Lung (tissue), 12 donors: ENCODE results near the gene KRTAP1-3. TPM values are rescaled to one million over a fixed set of nuclear protein-coding genes. Genes with fewer than 3 reads are reported as not detected.
"Not testable (repeated sequence)": the region's sequence is repeated elsewhere in the genome, so short reads cannot be mapped to it uniquely, and the experiment has no call there.

Source experiments
- ATAC-seq: fragments of 200-7000 bp; cut with Tn5 transposase; one replicate; pipeline ENCODE4 v1.9.1; 2020; ENCODE audit warnings: moderate number of reproducible peaks; ENCODE audit not compliant: insufficient read depth, low FRiP score
- DNase-seq, 3 donors: peaks; one replicate each; pipeline ENCODE4 v3.0.0-alpha.2; 2013 to 2017
- H3K27ac ChIP-seq, 2 donors: one replicate each; pipeline ENCODE4 v1.5.1; 2013; ENCODE audit warnings: mild to moderate bottlenecking in 2 of 2, moderate library complexity in 2 of 2, control low read depth in 1 of 2, inconsistent platforms in 1 of 2, low read depth in 1 of 2, low read length in 1 of 2
- H3K27me3 ChIP-seq, 3 donors: one replicate each; pipeline ENCODE4 v1.5.1; 2013; ENCODE audit warnings: low read length in 2 of 3; ENCODE audit not compliant: control insufficient read depth in 3 of 3, insufficient read depth in 3 of 3
- H3K36me3 ChIP-seq, 4 donors: one replicate each; pipeline ENCODE4 v1.5.1; 2013; ENCODE audit warnings: low read length in 4 of 4, mild to moderate bottlenecking in 1 of 4, moderate library complexity in 1 of 4; ENCODE audit not compliant: control insufficient read depth in 4 of 4, insufficient read depth in 4 of 4
- H3K4me1 ChIP-seq, 5 donors: one replicate each; pipeline ENCODE4 v1.5.1; 2013; ENCODE audit warnings: low read length in 5 of 5, mild to moderate bottlenecking in 2 of 5, moderate library complexity in 1 of 5; ENCODE audit not compliant: control insufficient read depth in 5 of 5, insufficient read depth in 5 of 5
- H3K4me3 ChIP-seq: one replicate; pipeline ENCODE4 v1.5.1; 2013; ENCODE audit warnings: mild to moderate bottlenecking, control low read depth, moderate library complexity
- H3K9ac ChIP-seq, 2 donors: one replicate each; pipeline ENCODE4 v1.5.1; 2013; ENCODE audit warnings: low read length in 2 of 2, control low read depth in 1 of 2; ENCODE audit not compliant: insufficient read depth in 1 of 2
- H3K9me3 ChIP-seq, 4 donors: one replicate each; pipeline ENCODE4 v1.5.1; 2013; ENCODE audit warnings: low read length in 3 of 4, mild to moderate bottlenecking in 1 of 4, moderate library complexity in 1 of 4; ENCODE audit not compliant: control insufficient read depth in 4 of 4, insufficient read depth in 3 of 4
- WGBS, 2 donors: extraction: QIAGEN DNeasy Blood & Tissue Kit; methylation state at CpG; one replicate each; pipeline ENCODE4 v1.1.7; 2013; 5-methylcytosine and 5-hydroxymethylcytosine counted together
- polyA plus RNA-seq, 2 donors: library from polyadenylated mRNA; stranded (reverse); fragments of 200-250 nt; gene quantifications; one replicate each; pipeline ENCODE4 v1.2.1, GENCODE V29; 2013
- total RNA-seq, 2 donors: library from RNA; depleted of rRNA in 1 of 2; stranded (reverse); fragments of >200 nt in 1 of 2; gene quantifications; one replicate each; pipeline ENCODE4 v1.2.1, GENCODE V29; 2014 to 2021
- TF ChIP-seq, protein P1 (sequence below): IDR thresholded peaks from 2 replicates; pipeline ENCODE4 v1.5.1; 2012; ENCODE audit warnings: mild to moderate bottlenecking; ENCODE audit errors: control extremely low read depth, extremely low read depth
- donor health status: control.
- donor health status: control.
- donor health status: Bipolar disorder and iron deficiency.
- donor health status: healthy.
- donor health status: DM: yes; HTN: yes; CAD: no.

KRTAP1-3 gene
- total and polyA plus RNA-seq, 4 donors: not detected

GRCh38 chr17:41064301-41064700, 29.6 kb upstream of the KRTAP1-3 start:
- H3K9ac ChIP-seq: no peak overlapping the region
- WGBS, 2 donors: 63 to 77% methylated on average over 1 of the region's 1 CpG
- no peaks in the 10 kb centered on the region for H3K9me3 ChIP-seq
- no peaks in the 10 kb centered on the region for H3K4me1 ChIP-seq
- H3K36me3 ChIP-seq: no peaks in the 10 kb centered on the region
- ATAC-seq (no peak), DNase-seq (no peak)
- H3K4me3 ChIP-seq: no peak overlapping the region
- peaks cover 0 to 5% (median 5%) of the 10 kb centered on the region in 3 donors for H3K27me3 ChIP-seq
- TF ChIP-seq, protein P1, sequence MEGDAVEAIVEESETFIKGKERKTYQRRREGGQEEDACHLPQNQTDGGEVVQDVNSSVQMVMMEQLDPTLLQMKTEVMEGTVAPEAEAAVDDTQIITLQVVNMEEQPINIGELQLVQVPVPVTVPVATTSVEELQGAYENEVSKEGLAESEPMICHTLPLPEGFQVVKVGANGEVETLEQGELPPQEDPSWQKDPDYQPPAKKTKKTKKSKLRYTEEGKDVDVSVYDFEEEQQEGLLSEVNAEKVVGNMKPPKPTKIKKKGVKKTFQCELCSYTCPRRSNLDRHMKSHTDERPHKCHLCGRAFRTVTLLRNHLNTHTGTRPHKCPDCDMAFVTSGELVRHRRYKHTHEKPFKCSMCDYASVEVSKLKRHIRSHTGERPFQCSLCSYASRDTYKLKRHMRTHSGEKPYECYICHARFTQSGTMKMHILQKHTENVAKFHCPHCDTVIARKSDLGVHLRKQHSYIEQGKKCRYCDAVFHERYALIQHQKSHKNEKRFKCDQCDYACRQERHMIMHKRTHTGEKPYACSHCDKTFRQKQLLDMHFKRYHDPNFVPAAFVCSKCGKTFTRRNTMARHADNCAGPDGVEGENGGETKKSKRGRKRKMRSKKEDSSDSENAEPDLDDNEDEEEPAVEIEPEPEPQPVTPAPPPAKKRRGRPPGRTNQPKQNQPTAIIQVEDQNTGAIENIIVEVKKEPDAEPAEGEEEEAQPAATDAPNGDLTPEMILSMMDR: no peak
- H3K27ac ChIP-seq: no peak overlapping the region

DNA sequence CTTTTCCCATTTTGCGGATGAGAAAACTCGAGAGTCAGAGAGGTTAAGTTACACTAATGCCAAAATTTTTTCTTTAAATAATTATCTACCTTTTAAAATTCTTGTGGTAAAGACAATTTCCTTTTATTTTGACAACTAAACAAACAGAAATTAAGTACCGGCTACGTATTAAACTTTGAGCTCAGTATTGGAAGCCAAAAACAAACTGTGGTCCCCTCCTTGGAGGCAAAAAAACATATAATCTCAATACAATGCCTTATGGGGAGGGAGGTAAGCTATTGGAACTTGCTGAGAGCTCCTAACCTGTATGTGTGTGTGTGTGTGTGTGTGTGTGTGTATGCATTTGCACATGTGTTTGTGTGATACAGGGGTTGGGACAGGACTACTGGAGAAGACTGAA, 28.8 kb upstream of the KRTAP1-3 start:
- Histone ChIP-seq H3K4me3 (no peak overlapping the region), H3K9ac (no peak overlapping the region), H3K27ac (no peak overlapping the region), H3K27me3 (peaks cover 0 to 8% (median 5%) of the 10 kb centered on the region in 3 donors), H3K9me3 (no peaks in the 10 kb centered on the region), H3K4me1 (no peaks in the 10 kb centered on the region), H3K36me3 (no peaks in the 10 kb centered on the region)
- DNase-seq (no peak), ATAC-seq (no peak)
- WGBS, 2 donors: 74 to 87% methylated on average over 4 of the region's 4 CpGs
- TF ChIP-seq, protein P1: no peak

DNA sequence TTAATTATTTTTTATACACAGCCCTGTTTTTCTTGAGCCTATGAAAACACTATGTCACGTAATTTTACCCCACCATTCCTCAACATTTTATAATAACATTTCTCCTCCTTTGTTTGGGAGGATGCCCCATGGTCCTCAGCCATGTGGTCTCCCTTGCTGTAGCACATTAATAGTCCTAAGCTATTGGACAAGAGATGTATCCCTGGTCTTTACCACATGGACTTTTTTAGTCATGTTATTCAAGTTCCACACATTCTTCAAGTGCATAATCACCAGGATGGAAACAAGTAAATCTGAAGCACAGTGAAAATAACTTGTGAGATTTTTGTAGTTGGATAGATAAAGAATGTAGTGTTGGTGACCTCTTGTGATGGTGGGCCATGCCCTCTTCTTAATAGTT, 27.3 kb upstream of the KRTAP1-3 start:
- Histone ChIP-seq H3K27me3 (peaks cover 0 to 8% (median 5%) of the 10 kb centered on the region in 3 donors), H3K4me3 (no peak overlapping the region), H3K27ac (no peak overlapping the region), H3K36me3 (no peaks in the 10 kb centered on the region), H3K9ac (no peak overlapping the region), H3K4me1 (no peaks in the 10 kb centered on the region), H3K9me3 (no peaks in the 10 kb centered on the region)
- WGBS, 2 donors: 75 to 94% methylated on average over 1 of the region's 1 CpG
- no peak for ATAC-seq
- TF ChIP-seq, protein P1: no peak
- no peak for DNase-seq

- no peaks in the 10 kb centered on the region for H3K4me1 ChIP-seq
- TF ChIP-seq, protein P1: no peak
- WGBS, 2 donors: 60 to 71% methylated on average over 6 of the region's 6 CpGs
- no peaks in the 10 kb centered on the region for H3K36me3 ChIP-seq
- no peak within 1 kb of the TSS for H3K9ac ChIP-seq
- no peaks in the 10 kb centered on the region for H3K9me3 ChIP-seq
- H3K27me3 ChIP-seq: peaks cover 0 to 8% (median 5%) of the 10 kb centered on the region in 3 donors
- no peak for ATAC-seq
- no peak within 1 kb of the TSS for H3K27ac ChIP-seq
- H3K4me3 ChIP-seq: no peak within 1 kb of the TSS
- DNase-seq: no peak
Observed at GRCh38 chr17:41060052-41060604, 25.5 kb upstream of the KRTAP1-3 start, which contains the start of gene KRTAP2-3. Gene KRTAP2-3, minus strand, starts transcription at chr17:41060114. Its CDS starts 64 bp downstream, at chr17:41060050.

- not testable (repeated sequence) for H3K4me1 ChIP-seq, H3K4me3 ChIP-seq, H3K9me3 ChIP-seq, H3K36me3 ChIP-seq, H3K9ac ChIP-seq, DNase-seq, ATAC-seq, H3K27me3 ChIP-seq, H3K27ac ChIP-seq
- WGBS, 2 donors: 26 to 47% methylated on average over 9 to 13 of the region's 31 CpGs
Observed at GRCh38 chr17:41059276-41060051, 24.8 kb upstream of the KRTAP1-3 start.
